CD4-positive, alpha-beta T cell treated with Interleukin-4 for 1 hour (primary cell): ENCODE results near the gene C4BPB.

ENCODE experiments used
- DNase-seq, 2 donors: peaks; one replicate each; pipeline ENCODE4 v3.0.0-alpha.2; 2020 to 2022

The C4BPB gene

DNA sequence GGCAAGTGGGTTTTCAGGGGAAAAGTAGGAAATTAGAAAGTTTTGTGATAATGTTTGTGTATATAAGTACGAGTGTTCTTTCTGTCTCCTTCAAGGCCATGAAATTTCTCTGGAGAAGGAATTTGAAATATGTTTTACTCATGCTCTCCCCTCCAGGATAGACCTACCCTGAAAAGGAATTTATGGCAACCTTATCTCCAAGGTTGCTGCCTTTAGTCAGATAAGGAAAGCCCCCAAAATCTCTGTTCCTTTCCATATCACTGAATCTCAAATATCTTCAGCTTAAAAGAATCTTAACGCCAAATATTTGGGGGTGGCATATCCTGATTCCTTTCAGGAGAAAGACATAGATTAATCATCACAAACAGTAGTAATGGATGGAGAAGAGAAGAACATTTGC is 499 bp upstream of the C4BPB start:
- no peak for DNase-seq

DNA sequence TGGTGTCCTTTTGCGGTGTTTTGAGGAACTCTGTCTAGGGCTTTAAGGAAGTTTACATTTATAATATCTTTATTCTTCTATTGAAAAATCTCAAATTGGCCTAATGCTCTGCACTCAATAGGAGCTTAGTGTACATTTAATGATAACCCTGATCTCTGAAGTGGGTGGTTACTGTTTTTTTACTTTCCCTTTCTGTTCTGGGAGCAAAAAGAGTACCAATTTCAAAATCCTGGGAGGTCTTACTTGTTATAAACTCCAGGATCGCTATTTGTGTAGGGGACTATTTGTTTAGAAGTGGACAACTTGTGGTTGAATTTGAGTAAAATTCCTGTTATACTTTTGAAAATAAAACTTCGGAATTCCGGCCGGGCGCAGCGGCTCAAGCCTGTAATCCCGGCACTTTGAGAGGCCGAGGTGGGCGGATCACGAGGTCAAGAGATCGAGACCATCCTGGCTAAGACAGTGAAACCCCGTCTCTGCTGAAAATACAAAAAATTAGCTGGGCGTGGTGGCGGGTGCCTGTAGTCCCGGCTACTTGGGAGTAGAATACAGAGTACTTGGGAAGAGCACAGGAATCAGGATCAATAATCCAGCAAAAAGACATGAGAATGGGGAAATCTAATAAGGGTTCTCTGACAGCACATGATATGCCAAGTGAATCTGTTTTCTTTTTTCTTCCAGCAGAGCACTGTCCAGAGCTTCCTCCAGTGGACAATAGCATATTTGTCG is 1.1 kb downstream of the C4BPB start:
- DNase-seq, result no peak

DNA sequence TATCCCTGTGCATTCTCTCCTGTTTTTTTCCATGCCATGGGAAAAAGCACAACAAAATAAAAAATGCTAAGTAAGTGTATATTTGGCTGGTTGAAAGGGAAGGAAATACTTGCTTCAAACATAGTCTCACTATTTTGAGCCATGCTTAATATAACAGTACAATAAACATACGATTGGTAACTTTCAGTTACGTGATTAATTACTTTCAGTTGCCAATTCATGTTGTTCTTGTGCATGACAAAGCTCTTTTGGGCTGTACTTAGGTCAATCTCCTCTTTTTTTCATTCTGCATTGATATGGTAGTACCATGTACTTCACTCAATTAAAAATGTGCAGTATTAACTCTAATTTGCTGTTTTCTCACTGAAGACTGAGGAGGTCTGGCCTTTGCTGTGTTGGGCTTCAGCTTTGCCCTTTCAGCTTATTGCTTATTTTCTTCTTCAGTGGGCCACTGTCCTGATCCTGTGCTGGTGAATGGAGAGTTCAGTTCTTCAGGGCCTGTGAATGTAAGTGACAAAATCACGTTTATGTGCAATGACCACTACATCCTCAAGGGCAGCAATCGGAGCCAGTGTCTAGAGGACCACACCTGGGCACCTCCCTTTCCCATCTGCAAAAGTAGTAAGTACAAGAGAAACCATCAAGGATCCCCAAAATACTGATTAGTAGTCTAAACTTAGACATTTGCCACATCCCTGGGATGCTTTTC is 2.7 kb downstream of the C4BPB start:
- no peak for DNase-seq

DNA sequence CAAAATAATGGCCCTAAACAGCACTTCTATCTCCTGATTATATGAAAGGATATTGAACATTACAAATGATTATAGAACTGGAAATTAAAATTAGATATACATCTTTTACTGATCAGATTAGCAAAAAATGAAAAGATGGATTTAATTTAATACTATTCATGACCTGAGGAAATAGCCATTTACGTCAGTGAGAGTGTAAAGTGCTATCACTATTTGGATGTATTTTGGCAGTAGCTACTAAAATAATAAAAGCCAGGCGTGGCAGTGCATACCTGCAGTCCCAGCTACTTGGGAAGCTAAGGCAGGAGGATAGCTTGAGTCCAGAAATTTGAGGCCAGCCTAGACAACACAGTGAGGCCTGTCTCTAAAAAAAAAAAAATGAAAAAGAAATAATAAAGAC is 5.3 kb downstream of the C4BPB start:
- DNase-seq, result no peak

DNA sequence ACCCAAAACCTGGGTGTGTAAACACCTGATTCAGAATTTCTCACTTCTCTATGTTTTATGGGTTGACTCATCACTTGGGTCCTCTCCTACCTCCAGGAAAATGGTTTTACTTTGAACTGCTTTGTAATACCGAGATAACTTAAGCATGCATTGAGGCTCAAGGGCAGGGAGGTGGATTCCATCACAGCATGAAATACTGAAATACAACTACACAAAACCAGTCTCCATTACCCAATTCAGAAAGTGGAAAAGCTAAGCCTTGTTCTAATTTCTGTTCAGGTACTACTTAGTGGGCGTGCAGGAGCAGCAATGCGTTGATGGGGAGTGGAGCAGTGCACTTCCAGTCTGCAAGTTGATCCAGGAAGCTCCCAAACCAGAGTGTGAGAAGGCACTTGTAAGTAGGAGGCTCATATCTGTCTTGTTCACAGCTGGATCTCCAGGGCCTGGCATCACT is 9.2 kb downstream of the C4BPB start:
- no peak for DNase-seq

DNA sequence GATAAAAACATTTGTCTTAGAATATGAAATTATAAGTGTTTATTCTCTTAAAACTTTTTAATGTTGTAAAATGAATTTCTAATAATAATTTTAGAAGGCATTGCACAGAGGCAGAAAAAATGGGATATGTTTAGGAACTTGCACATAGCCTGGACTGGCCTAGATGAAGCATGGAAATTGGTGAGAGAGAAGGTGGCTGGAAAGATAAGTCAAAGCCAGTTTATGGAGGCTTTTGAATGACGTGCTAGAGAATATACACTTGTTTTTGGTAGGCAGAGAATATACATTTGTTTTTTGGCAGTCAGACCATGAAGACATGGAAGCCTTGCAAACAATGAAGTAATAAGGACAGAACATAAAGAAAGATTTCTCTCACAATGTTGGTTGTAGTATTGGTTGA is 13.1 kb downstream of the C4BPB start:
- DNase-seq, result no peak

DNA sequence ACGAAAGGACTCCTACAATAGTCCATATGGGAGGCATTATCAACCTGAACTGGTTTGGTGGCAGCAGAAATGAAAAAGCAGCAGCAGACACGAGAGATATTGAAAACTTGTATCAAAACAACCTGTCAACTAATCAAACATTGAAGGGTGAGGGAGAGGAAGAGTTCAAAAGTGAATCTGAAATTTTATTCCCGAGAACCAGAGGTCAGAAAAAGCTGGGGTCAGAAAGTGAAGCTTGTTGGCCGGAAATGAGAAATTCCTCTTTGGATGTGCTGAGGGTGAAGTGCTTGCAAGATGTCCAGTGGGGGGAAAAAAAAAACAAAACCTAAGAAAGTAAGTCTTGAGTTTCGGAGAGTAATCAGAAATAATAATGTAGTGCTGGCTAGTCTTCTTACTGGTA is 13.5 kb downstream of the C4BPB start:
- no peak for DNase-seq

DNA sequence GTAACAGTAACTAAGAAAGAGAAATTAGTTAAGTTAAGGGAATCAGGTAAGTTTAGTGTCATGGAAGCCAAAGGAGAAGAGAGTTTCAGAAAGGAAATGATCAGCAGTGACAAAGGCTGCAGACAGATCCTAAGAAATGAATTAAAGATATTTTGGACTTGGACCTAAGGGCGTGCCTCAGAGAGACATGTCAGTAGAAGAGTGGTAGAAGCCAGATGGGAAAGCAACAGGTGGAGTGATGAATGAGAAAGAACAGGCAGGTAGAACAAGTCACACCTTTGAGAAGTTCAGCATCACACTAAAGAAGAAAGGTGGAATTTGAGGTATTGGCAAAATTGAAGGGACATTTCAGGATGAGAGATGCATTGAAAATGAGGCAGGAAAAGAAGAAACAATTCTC is 14.0 kb downstream of the C4BPB start:
- no peak for DNase-seq

DNA sequence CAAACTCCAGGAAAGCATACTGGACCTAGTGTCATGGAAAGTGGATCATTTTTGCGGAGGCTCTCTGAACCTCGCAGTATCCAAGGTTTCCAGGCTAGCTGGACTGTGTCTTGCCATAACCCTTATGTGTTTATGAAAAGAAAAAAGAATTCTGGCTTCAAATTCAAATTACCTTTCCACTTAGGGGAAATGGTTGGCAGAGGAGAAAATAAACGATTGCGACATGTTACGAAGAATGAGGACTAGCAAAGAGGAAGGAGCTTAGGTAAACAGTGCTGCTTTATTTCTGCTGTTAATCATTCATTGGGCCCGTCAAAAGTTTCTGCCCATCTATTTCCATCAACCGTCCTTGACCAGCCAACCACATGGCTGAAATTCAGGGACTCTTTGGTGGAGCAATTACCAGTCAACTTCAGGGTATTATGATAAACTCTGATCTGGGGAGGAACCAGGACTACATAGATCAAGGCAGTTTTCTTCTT is 15.3 kb downstream of the C4BPB start, which contains the start of gene C4BPA:
C4BPA (plus strand) TSS at position 342 of the 482 bp plus-strand sequence. CDS start 8,793 bp downstream, outside the sequence.
- DNase-seq, result no peak

DNA sequence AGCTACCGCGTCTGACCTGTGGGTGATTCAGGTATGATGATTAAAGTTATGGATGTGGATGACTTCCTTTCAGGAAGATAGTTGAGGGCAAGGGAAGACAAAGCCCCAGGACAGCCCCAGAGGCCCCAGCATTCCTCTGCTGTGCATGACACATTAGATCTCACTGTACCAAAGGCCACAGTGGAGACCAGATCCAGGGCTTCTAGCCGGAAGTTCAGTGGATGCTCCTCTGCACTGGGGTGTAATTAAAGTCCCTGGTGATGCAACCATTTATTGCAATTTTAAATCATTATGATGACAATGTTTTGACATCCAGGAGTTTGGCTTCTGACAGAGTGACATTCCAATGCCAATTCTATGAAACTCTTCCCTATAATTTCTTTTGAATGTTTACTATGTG is 20.3 kb downstream of the C4BPB start:
- DNase-seq, result no peak

DNA sequence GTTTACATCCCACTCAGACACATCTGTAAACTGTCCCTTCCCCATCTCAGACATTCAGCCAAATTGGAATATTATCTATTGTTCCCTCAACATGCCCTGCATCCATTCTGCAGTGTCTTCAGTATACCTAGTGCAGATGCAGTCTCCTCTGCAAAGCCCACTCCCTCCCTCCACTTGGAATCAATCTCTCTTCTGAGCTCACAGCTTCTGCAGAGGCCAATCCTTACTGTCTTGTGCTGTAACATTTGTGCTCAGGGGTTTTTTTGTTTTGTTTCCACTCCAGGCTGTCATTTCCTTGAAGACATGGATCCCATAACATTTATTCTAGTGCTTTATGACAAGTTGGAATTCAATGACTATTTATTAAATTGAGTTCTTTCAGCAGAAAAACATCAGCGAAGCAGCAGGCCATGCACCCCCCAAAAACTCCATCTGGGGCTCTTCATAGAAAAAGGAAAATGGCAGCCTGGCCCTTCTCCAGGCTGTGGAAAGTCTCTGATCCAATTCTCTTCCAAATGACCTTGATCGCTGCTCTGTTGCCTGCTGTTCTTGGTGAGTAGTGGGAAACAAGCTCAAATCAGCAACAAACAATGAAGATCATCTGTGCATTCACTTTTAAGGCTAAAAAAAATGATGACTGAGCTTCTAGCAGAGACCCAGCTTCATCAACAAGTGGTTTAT is 24.1 kb downstream of the C4BPB start:
- DNase-seq, result no peak

DNA sequence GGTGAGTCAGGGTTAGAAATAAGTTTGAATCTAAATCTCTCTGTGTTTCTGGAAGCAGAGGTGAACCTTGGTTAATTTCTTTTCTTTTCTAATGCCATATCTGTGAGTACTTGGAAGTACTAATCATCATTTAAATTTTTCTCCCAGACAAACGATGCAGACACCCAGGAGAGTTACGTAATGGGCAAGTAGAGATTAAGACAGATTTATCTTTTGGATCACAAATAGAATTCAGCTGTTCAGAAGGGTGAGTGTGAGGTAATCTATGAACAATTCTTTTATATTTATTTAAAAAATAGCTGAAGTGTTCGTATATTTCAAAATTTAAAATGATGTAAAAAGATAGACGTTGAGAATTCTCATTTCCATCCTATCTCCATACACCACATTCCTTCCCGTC is 26.6 kb downstream of the C4BPB start:
- no peak for DNase-seq

DNA sequence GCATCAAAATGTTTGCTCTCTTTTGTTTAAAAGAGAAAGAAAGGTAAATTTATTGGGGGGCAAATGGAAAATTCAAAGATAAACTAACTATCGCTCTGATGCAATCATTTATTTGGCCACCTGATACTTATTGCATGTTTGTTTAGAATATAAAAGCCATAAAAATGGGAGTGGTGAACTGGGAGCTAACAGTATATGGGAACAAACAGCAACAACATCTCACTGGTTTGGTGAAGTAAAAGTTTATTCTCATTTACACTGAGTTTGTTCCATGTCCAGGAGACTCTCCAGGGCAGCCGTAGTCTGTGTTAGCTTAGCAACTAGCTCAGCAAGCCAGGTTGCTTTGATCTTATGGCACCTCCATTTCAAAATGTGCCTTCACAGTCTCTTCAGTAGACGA is 35.7 kb downstream of the C4BPB start:
- no peak for DNase-seq

DNA sequence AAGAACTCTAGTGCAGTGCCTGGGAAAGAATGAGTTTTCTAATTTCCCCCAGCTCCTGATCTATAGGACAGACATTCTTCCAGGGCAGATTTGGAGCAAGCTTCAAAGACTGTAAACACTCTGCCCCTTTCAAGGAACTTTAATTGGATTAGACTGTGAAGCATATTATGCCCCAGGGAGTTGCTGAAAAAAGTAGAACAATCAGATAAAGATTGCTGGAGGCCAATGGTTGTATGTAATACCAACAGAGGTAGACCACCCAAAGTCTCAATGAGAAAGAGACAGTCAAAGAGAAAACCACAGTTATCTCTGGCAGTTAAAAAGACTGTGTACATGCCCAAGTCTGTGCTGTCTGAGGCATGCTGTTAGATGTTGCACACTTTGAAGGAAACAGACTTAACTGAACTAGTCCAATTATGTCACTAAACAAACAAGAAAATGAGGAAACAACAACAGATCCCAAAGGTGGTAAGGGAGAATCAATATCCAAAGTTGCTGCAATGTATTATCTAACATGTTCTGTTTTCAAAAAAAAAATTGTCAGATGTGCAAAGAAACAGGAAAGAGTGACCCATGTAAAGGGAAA is 39.8 kb downstream of the C4BPB start:
- DNase-seq, result no peak

DNA sequence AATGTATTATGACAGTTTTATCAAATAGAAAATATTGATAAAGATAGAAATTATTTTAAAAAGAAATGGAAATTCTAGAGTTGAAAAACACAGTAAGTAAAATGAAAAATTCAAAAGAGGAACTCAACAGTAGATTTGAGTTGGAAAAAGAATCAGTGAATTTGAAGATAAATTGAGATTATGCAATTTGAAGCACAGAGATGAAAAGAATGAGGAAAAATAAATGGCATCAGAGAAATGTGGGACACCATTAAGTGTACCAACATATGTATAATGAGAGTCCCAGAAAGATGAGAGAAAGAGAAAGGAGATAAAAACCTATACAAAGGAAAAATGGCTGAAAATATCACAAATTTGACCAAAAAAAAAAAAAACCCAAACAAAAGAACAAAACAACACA is 40.4 kb downstream of the C4BPB start:
- no peak for DNase-seq

DNA sequence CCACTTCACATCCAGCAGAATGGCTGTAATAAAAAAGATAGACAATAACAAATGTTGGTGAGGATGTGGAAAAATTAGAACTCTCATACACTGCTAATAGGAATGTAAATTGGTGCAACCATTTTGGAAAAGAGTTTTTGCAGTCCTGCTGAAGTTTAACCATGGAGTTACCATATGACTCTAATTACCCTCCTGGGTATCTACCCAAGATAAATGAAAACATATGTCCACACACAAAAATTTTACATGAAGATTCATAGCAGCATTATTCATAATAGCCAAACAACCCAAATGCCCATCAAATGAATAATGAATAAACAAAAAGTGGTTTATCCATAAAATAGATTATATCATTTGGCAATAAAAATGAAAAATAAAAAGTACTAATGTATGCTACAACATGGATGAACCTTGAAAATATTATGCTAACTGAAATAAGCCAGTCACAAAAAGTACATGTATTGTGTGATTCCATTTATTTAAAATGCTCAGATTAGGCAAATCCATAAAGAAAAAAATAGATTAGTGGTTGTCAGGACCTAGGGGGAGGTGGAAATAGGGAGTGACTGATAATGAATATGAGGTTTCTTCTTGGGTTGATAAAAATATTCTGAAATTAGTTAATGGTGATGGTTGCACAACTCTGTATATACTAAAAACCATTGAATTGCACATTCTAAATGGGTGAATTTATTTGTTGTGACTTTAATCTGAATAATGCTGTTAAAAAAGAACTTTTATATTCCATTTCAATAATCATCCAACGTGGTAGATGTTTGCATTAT is 41.8 kb downstream of the C4BPB start:
- DNase-seq, result no peak

DNA sequence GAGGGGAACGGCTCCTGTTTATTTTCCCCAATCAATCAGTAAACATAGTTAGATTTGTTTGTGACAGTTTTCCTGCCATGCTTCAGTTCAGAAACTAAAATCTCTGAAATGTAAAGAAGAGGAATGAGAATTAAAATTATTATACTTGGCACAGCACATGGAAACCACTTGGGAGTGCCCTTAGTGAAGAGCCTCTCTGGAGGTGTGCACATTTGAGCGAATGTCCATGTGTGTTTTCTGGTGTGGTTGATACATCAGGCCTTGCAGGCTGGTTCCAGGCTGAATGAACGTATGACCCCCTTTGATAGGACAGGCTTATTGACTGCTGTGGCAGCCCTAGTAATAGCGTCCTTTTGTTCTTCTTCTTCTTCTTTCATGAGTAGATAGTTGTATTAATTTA is 42.5 kb downstream of the C4BPB start:
- no peak for DNase-seq

DNA sequence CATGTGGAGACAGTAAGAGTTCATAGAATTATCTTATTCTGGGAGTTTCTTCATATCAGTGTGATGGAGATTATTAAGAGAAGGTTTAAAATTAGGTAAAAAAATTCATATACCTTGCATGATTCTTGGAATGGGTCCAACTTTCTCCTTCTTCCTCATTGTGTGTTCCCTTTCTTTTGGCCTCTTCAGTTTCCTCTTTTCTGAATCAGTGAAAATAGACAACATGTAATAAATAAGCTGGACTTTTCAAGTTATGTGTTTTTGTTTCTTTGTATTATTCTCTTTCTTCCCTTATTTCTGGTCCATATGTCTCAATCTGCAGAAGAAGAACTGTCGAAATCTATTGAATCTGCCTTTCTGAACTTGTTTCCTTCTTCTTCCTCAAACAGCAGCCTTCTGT is 45.9 kb downstream of the C4BPB start:
- DNase-seq, result no peak

DNA sequence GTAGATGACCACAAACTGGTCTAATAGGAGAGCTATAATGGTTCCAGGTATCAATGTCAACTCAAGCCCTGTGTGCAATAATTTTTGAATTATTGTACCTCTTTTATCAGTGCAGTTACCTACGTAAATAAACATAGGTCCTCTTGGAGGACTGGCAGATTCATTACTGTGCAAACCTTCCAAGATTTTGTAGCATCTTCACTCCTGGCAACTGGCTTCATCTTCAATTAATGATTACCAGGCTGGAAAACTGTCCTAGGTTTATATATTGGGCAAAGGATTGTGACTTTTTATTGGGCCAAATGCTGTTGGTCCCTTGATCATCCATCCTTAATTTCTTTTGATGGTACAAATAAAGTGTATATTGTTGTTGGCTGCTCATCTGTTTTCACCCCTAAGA is 51.0 kb downstream of the C4BPB start:
- no peak for DNase-seq

DNA sequence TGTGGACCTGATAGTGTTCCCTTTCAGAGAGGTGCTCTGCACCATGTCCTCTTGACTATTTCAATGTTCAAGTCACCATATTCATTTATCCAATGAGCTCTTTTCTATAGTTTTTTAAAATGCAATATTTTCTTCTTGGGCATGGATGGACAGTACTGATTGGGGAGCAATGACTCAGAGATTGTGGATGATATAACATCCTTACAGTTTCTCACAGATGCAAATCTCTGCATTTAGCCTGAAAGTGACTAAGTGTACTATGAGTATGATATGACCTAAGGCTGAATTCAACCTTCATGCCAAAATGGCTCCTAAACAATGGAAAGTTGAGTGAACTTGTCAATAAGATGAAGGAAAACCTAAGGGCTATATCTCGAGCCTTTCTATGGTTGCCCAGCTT is 51.9 kb downstream of the C4BPB start:
- DNase-seq, result no peak

DNA sequence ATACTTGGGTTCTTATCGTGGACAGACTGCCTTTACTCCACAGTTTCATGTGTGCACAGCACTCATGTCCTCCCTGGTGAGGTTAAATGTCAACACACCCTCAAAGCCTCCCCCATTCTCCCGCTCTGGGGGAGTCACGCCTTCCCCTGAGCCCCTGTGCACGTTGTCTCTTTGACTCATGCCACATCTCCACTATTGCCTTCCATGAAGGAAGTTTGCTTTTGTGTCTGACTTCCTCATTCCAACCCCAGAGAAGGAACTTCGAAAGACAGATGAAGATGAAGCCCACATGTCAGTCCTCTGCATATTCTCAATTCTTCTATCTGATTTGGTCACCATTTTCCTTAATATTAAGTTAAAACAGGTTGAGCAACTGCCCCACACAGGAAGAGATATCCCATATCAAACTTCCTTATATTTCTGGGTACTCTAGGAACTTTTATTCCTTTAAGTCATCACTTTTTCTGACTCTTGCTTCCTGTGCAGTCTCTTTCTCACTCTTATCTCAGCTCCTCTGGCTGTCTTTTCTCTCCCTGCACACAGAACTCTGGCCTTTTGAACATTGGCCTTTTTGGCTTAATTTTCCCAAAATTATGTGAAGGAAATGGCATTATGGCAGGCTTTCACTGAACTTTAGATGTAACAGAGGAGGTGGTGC is 56.9 kb downstream of the C4BPB start:
- no peak for DNase-seq
